ENCODE data around the gene IGFL4.

DNA sequence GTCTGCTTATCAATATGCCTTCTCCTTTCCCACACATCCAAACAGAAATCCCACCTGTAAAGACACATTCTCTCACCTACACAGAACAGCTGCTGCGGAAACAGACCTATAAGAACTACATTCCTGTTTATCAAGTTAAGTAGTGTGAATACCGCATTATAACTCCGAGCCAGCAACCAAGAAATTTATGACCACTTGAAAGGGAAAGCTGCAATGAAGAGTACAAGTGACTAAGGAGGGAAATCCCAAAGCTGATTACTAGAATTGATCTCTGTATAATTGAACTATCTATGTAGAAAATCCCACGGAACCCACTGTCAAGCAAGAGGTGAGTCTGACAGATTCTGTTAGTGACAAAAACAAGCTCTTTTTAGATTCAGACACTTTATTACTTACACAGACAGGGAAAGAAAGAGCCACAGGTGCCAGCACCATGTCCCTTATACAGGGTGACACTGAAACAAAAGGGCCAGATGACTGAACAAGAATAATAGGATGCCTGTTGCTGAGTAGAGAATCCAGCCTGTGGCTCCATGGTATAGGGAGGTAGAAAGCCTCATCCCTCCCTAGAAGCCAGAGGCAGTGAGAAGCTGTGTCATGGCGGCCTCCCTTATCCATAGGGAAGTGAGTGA is 1.6 kb upstream of the IGFL4 start:
- TF ChIP-seq, protein P1, sequence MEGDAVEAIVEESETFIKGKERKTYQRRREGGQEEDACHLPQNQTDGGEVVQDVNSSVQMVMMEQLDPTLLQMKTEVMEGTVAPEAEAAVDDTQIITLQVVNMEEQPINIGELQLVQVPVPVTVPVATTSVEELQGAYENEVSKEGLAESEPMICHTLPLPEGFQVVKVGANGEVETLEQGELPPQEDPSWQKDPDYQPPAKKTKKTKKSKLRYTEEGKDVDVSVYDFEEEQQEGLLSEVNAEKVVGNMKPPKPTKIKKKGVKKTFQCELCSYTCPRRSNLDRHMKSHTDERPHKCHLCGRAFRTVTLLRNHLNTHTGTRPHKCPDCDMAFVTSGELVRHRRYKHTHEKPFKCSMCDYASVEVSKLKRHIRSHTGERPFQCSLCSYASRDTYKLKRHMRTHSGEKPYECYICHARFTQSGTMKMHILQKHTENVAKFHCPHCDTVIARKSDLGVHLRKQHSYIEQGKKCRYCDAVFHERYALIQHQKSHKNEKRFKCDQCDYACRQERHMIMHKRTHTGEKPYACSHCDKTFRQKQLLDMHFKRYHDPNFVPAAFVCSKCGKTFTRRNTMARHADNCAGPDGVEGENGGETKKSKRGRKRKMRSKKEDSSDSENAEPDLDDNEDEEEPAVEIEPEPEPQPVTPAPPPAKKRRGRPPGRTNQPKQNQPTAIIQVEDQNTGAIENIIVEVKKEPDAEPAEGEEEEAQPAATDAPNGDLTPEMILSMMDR (conservative IDR thresholded peaks at IDR 0.05; ENCODE audit: low read depth, low read length): no peak
- TF ChIP-seq EZH2 (IDR thresholded peaks at IDR 0.05; ENCODE audit: low read length, unreplicated experiment): no peak
